Measurements from ENCODE around the gene ADAM20.

ADAM20 gene

GRCh38 chr14:70534904-70535303 lies at the start of gene ADAM20:
TSS of gene ADAM20 (minus strand) at chr14:70535004. CDS start at chr14:70524757, 10,247 bp downstream.
- no peak for TF ChIP-seq CTCF (IDR thresholded peaks at IDR 0.05; ENCODE audit: poor library complexity, severe bottlenecking)
- Histone ChIP-seq H3K27ac (ENCODE audit: poor library complexity, severe bottlenecking) (no peak within 1 kb of the TSS), H3K27me3 (ENCODE audit: insufficient read depth, poor library complexity, severe bottlenecking) (no peaks in the 10 kb centered on the region), H3K36me3 (ENCODE audit: low read depth) (no peaks in the 10 kb centered on the region), H3K9me3 (ENCODE audit: severe bottlenecking) (no peaks in the 10 kb centered on the region), H3K4me3 (ENCODE audit: severe bottlenecking) (no peak within 1 kb of the TSS), H3K4me1 (ENCODE audit: insufficient read depth, poor library complexity, severe bottlenecking) (no peaks in the 10 kb centered on the region)
- ATAC-seq (ENCODE audit: low read depth) (no peak), DNase-seq (ENCODE audit: low spot score) (no peak)

- Histone ChIP-seq H3K4me1 (ENCODE audit: insufficient read depth, poor library complexity, severe bottlenecking) (no peaks in the 10 kb centered on the region), H3K36me3 (ENCODE audit: low read depth) (peaks cover 59% of the 10 kb centered on the region), H3K27me3 (ENCODE audit: insufficient read depth, poor library complexity, severe bottlenecking) (no peaks in the 10 kb centered on the region), H3K27ac (ENCODE audit: poor library complexity, severe bottlenecking) (no peak overlapping the region), H3K4me3 (ENCODE audit: severe bottlenecking) (no peak overlapping the region), H3K9me3 (ENCODE audit: severe bottlenecking) (no peaks in the 10 kb centered on the region)
- TF ChIP-seq CTCF (IDR thresholded peaks at IDR 0.05; ENCODE audit: poor library complexity, severe bottlenecking), result no peak
- DNase-seq (ENCODE audit: low spot score), result no peak
- ATAC-seq (ENCODE audit: low read depth), result no peak
Measured at GRCh38 chr14:70576891-70577290, 42.1 kb upstream of the ADAM20 start.

GRCh38 chr14:70573050-70573449 lies 38.2 kb upstream of the ADAM20 start:
- DNase-seq (ENCODE audit: low spot score), result no peak
- Histone ChIP-seq H3K9me3 (ENCODE audit: severe bottlenecking) (no peaks in the 10 kb centered on the region), H3K27me3 (ENCODE audit: insufficient read depth, poor library complexity, severe bottlenecking) (no peaks in the 10 kb centered on the region), H3K4me3 (ENCODE audit: severe bottlenecking) (no peak overlapping the region), H3K36me3 (ENCODE audit: low read depth) (peaks cover 46% of the 10 kb centered on the region), H3K27ac (ENCODE audit: poor library complexity, severe bottlenecking) (no peak overlapping the region), H3K4me1 (ENCODE audit: insufficient read depth, poor library complexity, severe bottlenecking) (no peaks in the 10 kb centered on the region)
- no peak for ATAC-seq (ENCODE audit: low read depth)
- no peak for TF ChIP-seq CTCF (IDR thresholded peaks at IDR 0.05; ENCODE audit: poor library complexity, severe bottlenecking)

- peaks cover 50% of the 10 kb centered on the region for H3K36me3 ChIP-seq (ENCODE audit: low read depth)
- H3K27ac ChIP-seq (ENCODE audit: poor library complexity, severe bottlenecking), result no peak overlapping the region
- no peaks in the 10 kb centered on the region for H3K27me3 ChIP-seq (ENCODE audit: insufficient read depth, poor library complexity, severe bottlenecking)
- no peaks in the 10 kb centered on the region for H3K9me3 ChIP-seq (ENCODE audit: severe bottlenecking)
- no peaks in the 10 kb centered on the region for H3K4me1 ChIP-seq (ENCODE audit: insufficient read depth, poor library complexity, severe bottlenecking)
- no peak for ATAC-seq (ENCODE audit: low read depth)
- H3K4me3 ChIP-seq (ENCODE audit: severe bottlenecking), result no peak overlapping the region
- no peak for TF ChIP-seq CTCF (IDR thresholded peaks at IDR 0.05; ENCODE audit: poor library complexity, severe bottlenecking)
- DNase-seq (ENCODE audit: low spot score), result no peak
Measured at GRCh38 chr14:70571139-70571538, 36.3 kb upstream of the ADAM20 start.

- Histone ChIP-seq H3K4me1 (ENCODE audit: insufficient read depth, poor library complexity, severe bottlenecking) (no peaks in the 10 kb centered on the region), H3K27ac (ENCODE audit: poor library complexity, severe bottlenecking) (no peak overlapping the region), H3K36me3 (ENCODE audit: low read depth) (peaks cover 57% of the 10 kb centered on the region), H3K27me3 (ENCODE audit: insufficient read depth, poor library complexity, severe bottlenecking) (no peaks in the 10 kb centered on the region), H3K4me3 (ENCODE audit: severe bottlenecking) (no peak overlapping the region), H3K9me3 (ENCODE audit: severe bottlenecking) (no peaks in the 10 kb centered on the region)
- peak; percentile 77 for ATAC-seq (ENCODE audit: low read depth)
- TF ChIP-seq CTCF (IDR thresholded peaks at IDR 0.05; ENCODE audit: poor library complexity, severe bottlenecking), result peak; percentile 64
- DNase-seq (ENCODE audit: low spot score), result peak; percentile 56
Measured at GRCh38 chr14:70567791-70568190, 33.0 kb upstream of the ADAM20 start.

Data from RWPE2 (cell line).